ENCODE measurements around the gene SLC39A11.

The SLC39A11 gene

GRCh38 chr17:72971226-72971880, 121.1 kb downstream of the SLC39A11 start:
- DNase-seq, result no peak

- DNase-seq, result no peak
These were observed 121.7 kb downstream of the SLC39A11 start for GRCh38 chr17:72970797-72971196.

GRCh38 chr17:72970246-72970645, 122.2 kb downstream of the SLC39A11 start:
- no peak for DNase-seq

GRCh38 chr17:72969293-72969906, 123.1 kb downstream of the SLC39A11 start:
- no peak for DNase-seq

GRCh38 chr17:72968798-72969197, 123.7 kb downstream of the SLC39A11 start:
- no peak for DNase-seq

- DNase-seq, result no peak
These were observed 124.4 kb downstream of the SLC39A11 start for GRCh38 chr17:72967977-72968585.

GRCh38 chr17:72967277-72967970, 125.1 kb downstream of the SLC39A11 start:
- peak; percentile 35 for DNase-seq

GRCh38 chr17:72962106-72962505, 130.4 kb downstream of the SLC39A11 start:
- DNase-seq, result no peak

GRCh38 chr17:72955391-72956140, 136.9 kb downstream of the SLC39A11 start:
- DNase-seq, result no peak

GRCh38 chr17:72954579-72954978, 137.9 kb downstream of the SLC39A11 start:
- no peak for DNase-seq

GRCh38 chr17:72953621-72954020, 138.9 kb downstream of the SLC39A11 start:
- DNase-seq, result no peak

GRCh38 chr17:72952641-72953315, 139.7 kb downstream of the SLC39A11 start:
- peak; percentile 97 for DNase-seq

- peak; percentile 97 for DNase-seq
These were observed 140.3 kb downstream of the SLC39A11 start for GRCh38 chr17:72952220-72952619.

- DNase-seq, result peak; percentile 94
These were observed 142.1 kb downstream of the SLC39A11 start for GRCh38 chr17:72950242-72950931.

- DNase-seq, result no peak
These were observed 144.4 kb downstream of the SLC39A11 start for GRCh38 chr17:72948115-72948514.

- DNase-seq, result no peak
These were observed 145.0 kb downstream of the SLC39A11 start for GRCh38 chr17:72947475-72947874.

GRCh38 chr17:72946696-72947095, 145.8 kb downstream of the SLC39A11 start:
- no peak for DNase-seq

- DNase-seq, result no peak
These were observed 146.3 kb downstream of the SLC39A11 start for GRCh38 chr17:72946156-72946555.

- DNase-seq, result peak; percentile 33
These were observed 147.0 kb downstream of the SLC39A11 start for GRCh38 chr17:72945473-72945872.

- DNase-seq, result peak; percentile 100
These were observed 148.4 kb downstream of the SLC39A11 start for GRCh38 chr17:72943826-72944689.

- DNase-seq, result peak; percentile 76
These were observed 149.9 kb downstream of the SLC39A11 start for GRCh38 chr17:72942579-72942978.

All from NCI-H524 treated with DMSO at 0.1 percent for 48 hours (cell line).